Stomach smooth muscle (tissue), 2 donors: ENCODE measurements around the gene PPP1R26.

ENCODE experiments used
- H3K27ac ChIP-seq: one replicate; pipeline ENCODE4 v1.7.0; 2013; ENCODE audit warnings: mild to moderate bottlenecking, low read length, inconsistent platforms
- H3K27me3 ChIP-seq, 2 donors: one replicate each; pipeline ENCODE4 v1.7.0; 2013; ENCODE audit warnings: low read length in 2 of 2; ENCODE audit not compliant: insufficient read depth in 2 of 2, control insufficient read depth in 1 of 2
- H3K36me3 ChIP-seq, 2 donors: one replicate each; pipeline ENCODE4 v1.7.0; 2013; ENCODE audit warnings: low read length in 2 of 2; ENCODE audit not compliant: control insufficient read depth in 2 of 2, insufficient read depth in 2 of 2
- H3K4me1 ChIP-seq: one replicate; pipeline ENCODE4 v1.7.0; 2013; ENCODE audit warnings: low read length; ENCODE audit not compliant: control insufficient read depth, insufficient read depth
- H3K4me3 ChIP-seq, 2 donors: one replicate each; pipeline ENCODE4 v1.7.0; 2013; ENCODE audit warnings: low read length in 2 of 2
- H3K9ac ChIP-seq, 2 donors: one replicate each; pipeline ENCODE4 v1.7.0; 2013; ENCODE audit warnings: low read length in 2 of 2, mild to moderate bottlenecking in 1 of 2
- H3K9me3 ChIP-seq, 2 donors: one replicate each; pipeline ENCODE4 v1.7.0; 2013; ENCODE audit warnings: low read length in 2 of 2; ENCODE audit not compliant: control insufficient read depth in 2 of 2
- donor health status: healthy.
- donor health status: Pancreatic carcinoma.

PPP1R26 gene

GRCh38 chr9:135464181-135464580 lies 15.4 kb upstream of the PPP1R26 start:
- Histone ChIP-seq H3K27ac (no peak overlapping the region), H3K4me1 (no peaks in the 10 kb centered on the region), H3K27me3 (peaks cover 2 to 8% of the 10 kb centered on the region in 2 donors), H3K36me3 (no peaks in the 10 kb centered on the region), H3K9me3 (no peaks in the 10 kb centered on the region), H3K4me3 (no peak overlapping the region), H3K9ac (no peak overlapping the region)

GRCh38 chr9:135468854-135469521 lies 10.6 kb upstream of the PPP1R26 start:
- Histone ChIP-seq H3K4me1 (no peaks in the 10 kb centered on the region), H3K4me3 (no peak overlapping the region), H3K9ac (no peak overlapping the region), H3K9me3 (no peaks in the 10 kb centered on the region), H3K27me3 (peaks cover 0 to 4% of the 10 kb centered on the region in 2 donors), H3K36me3 (no peaks in the 10 kb centered on the region), H3K27ac (no peak overlapping the region)

- no peak overlapping the region for H3K4me3 ChIP-seq
- H3K9me3 ChIP-seq: no peaks in the 10 kb centered on the region
- H3K27me3 ChIP-seq: peaks cover 0 to 4% of the 10 kb centered on the region in 2 donors
- no peaks in the 10 kb centered on the region for H3K4me1 ChIP-seq
- H3K9ac ChIP-seq: no peak overlapping the region
- H3K36me3 ChIP-seq: no peaks in the 10 kb centered on the region
- H3K27ac ChIP-seq: no peak overlapping the region
Observed at GRCh38 chr9:135471791-135472640, 7.6 kb upstream of the PPP1R26 start.

DNA sequence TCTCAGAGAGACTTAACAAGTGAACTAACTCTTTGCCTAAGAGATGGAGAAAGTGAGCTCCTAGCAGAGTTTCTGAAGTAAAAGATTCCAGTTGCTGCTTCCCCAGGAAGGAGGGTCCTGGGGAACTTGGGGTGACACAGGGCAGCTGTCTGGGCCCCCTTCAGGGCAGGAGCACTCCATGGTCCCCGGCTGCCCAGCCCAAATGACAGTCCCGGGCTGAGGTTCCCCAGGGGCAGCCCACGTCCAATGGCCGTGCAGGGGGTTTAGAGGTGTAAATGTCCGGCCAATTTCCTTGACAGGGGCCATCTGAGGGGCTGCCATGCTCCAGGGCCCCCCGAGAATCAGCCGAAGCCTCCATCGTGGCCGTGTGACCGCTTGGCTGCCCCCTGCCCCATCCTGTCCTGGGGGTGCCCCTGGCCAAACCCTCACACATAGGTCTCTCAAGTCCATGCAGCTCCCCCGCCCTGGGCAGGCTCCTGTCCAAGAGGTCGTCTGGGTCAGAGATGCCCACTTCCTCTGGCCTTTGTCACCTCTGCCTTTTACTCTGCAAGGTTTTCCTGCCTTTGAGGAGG lies 5.5 kb upstream of the PPP1R26 start:
- no peaks in the 10 kb centered on the region for H3K9me3 ChIP-seq
- no peaks in the 10 kb centered on the region for H3K36me3 ChIP-seq
- H3K27me3 ChIP-seq: peaks cover 0 to 3% of the 10 kb centered on the region in 2 donors
- peaks cover 4% of the 10 kb centered on the region for H3K4me1 ChIP-seq
- no peak overlapping the region for H3K4me3 ChIP-seq
- no peak overlapping the region for H3K9ac ChIP-seq
- no peak overlapping the region for H3K27ac ChIP-seq

GRCh38 chr9:135474915-135475314 lies 4.7 kb upstream of the PPP1R26 start:
- Histone ChIP-seq H3K36me3 (no peaks in the 10 kb centered on the region), H3K4me3 (no peak overlapping the region), H3K27me3 (peaks cover 0 to 3% of the 10 kb centered on the region in 2 donors), H3K9ac (no peak overlapping the region), H3K9me3 (no peaks in the 10 kb centered on the region), H3K27ac (no peak overlapping the region), H3K4me1 (peaks cover 6% of the 10 kb centered on the region)

- Histone ChIP-seq H3K27ac (no peak overlapping the region), H3K4me1 (peaks cover 16% of the 10 kb centered on the region), H3K9ac (no peak overlapping the region), H3K36me3 (no peaks in the 10 kb centered on the region), H3K27me3 (no peaks in the 10 kb centered on the region), H3K4me3 (no peak overlapping the region), H3K9me3 (no peaks in the 10 kb centered on the region)
Observed at GRCh38 chr9:135476561-135477355, 2.8 kb upstream of the PPP1R26 start.

DNA sequence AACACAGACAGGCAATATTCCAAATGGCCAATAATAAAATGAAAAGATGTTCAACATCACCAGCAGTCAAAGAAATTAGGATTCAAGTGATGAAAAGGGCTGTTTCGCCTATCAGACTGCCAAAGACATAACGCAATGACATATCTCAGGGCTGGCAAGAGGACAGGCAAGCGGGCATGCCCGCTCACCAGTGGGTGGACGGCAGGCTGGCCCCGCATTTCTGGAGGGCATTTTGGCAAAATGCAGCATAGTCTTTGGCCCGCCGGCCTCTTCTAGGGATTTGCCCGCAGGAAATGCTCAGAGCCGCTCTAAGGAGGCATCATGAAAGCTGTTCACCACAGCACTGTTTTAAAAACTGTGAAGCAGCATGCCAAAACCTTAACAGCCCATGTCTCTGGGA lies 1.4 kb upstream of the PPP1R26 start:
- H3K9me3 ChIP-seq: no peaks in the 10 kb centered on the region
- no peak overlapping the region for H3K9ac ChIP-seq
- H3K4me3 ChIP-seq: no peak overlapping the region
- H3K27ac ChIP-seq: no peak overlapping the region
- no peaks in the 10 kb centered on the region for H3K36me3 ChIP-seq
- H3K27me3 ChIP-seq: no peaks in the 10 kb centered on the region
- H3K4me1 ChIP-seq: peaks cover 16% of the 10 kb centered on the region

- Histone ChIP-seq H3K36me3 (no peaks in the 10 kb centered on the region), H3K4me3 (peak overlapping the region; percentile 41 to 68), H3K9me3 (no peaks in the 10 kb centered on the region), H3K27ac (no peak overlapping the region), H3K9ac (peak overlapping the region in 1 of 2 donors; percentile 29), H3K4me1 (peaks cover 16% of the 10 kb centered on the region), H3K27me3 (no peaks in the 10 kb centered on the region)
Observed at GRCh38 chr9:135478829-135479468, 633 bp upstream of the PPP1R26 start.

DNA sequence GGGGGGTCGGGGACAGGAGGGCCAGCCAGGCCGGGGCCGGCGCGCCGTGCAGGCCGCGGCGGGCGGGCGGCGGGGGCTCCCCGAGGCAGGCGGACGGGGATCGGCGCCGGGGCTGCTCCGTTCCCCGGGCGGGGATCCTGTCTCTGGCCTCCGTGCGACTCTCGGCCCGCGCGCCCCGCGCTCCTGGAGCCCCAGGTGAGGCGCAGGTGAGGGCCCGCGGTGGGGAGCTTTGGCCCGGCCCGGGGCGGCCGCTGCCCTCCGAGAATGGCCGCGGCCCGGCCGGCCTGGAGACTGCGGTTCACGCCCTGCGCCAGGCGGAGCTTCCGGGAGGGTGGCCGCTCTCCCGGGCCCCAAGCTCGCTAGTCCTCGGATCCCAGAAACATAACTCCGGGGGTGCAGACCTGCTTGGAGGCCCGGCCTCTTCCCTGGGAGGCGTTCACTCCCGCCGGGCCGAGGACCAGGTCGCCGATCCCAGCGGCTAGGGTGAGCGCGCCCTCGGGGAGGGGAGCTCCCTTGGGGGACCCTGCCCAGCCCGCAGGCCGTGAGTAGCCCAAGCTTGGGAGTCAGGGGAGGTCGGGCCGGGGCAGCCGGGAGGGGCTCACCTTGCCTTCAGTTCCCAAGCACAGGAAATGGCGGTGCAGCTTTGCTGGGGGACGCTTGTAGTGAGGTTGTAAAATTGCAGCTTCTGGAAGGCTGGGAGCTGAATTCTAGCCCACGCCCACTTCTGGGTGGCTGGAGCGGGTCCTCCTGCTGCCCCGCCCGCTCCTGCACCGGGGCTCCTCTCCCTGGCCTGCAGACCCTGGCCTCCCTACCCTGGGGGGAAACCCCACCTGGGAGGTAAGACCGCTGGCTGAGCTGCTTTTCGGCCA lies 723 bp downstream of the PPP1R26 start:
- H3K9ac ChIP-seq: peak overlapping the region; percentile 55 to 62
- H3K4me1 ChIP-seq: peaks cover 16% of the 10 kb centered on the region
- peak overlapping the region; percentile 40 to 78 for H3K4me3 ChIP-seq
- no peak overlapping the region for H3K27ac ChIP-seq
- H3K27me3 ChIP-seq: no peaks in the 10 kb centered on the region
- H3K9me3 ChIP-seq: no peaks in the 10 kb centered on the region
- H3K36me3 ChIP-seq: peaks cover 4 to 7% of the 10 kb centered on the region in 2 donors
